Rectal smooth muscle tissue (tissue), 1 donor: Measurements from ENCODE around the gene CRYBB2.
"Not testable (repeated sequence)": the region's sequence is repeated elsewhere in the genome, so short reads cannot be mapped to it uniquely, and the experiment has no call there.

Source experiments
- H3K27ac ChIP-seq: one replicate; pipeline ENCODE4 v1.7.0; 2013; ENCODE audit warnings: low read depth, low read length, inconsistent platforms
- H3K27me3 ChIP-seq: one replicate; pipeline ENCODE4 v1.7.0; 2013; ENCODE audit warnings: low read length; ENCODE audit not compliant: control insufficient read depth, insufficient read depth
- H3K36me3 ChIP-seq: one replicate; pipeline ENCODE4 v1.7.0; 2013; ENCODE audit warnings: low read length; ENCODE audit not compliant: control insufficient read depth, insufficient read depth
- H3K4me1 ChIP-seq: one replicate; pipeline ENCODE4 v1.7.0; 2013; ENCODE audit warnings: low read length; ENCODE audit not compliant: control insufficient read depth, insufficient read depth
- H3K4me3 ChIP-seq: one replicate; pipeline ENCODE4 v1.7.0; 2013; ENCODE audit warnings: low read length
- H3K9ac ChIP-seq: one replicate; pipeline ENCODE4 v1.7.0; 2013; ENCODE audit warnings: low read length

Gene CRYBB2

DNA sequence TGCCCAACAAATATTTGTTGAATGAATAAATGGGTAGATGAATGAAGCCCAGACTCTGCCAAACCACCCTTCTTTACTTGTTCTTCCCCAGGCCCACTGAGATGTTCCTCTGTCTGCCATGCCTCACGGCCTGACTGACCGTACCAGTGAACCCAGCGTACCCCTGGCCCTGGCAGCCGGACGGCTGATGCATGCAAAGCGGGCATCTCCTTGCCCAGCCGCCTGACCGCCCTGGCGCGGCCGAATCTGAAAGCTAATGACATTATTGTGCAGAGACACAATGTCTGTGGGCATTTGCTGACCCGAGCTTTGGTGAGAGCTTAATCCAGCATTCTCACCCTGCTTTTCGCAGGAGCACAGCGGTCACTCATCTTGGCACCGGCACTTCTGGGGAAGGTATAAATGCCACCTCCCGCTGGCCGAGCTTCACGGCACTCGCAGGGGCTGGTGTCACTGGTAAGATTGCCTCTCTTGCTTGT lies at the start of gene CRYBB2:
Gene CRYBB2 (plus strand): TSS at position 429 of the 479 bp plus-strand sequence. CDS start 1,791 bp downstream, outside the sequence.
- no peak within 1 kb of the TSS for H3K4me3 ChIP-seq
- H3K27me3 ChIP-seq, result no peaks in the 10 kb centered on the region
- H3K27ac ChIP-seq, result no peak within 1 kb of the TSS
- H3K36me3 ChIP-seq, result no peaks in the 10 kb centered on the region
- no peaks in the 10 kb centered on the region for H3K4me1 ChIP-seq
- no peak within 1 kb of the TSS for H3K9ac ChIP-seq

GRCh38 chr22:25170426-25170980 lies 48.9 kb upstream of the CRYBB2 start:
- H3K27me3 ChIP-seq, result no peaks in the 10 kb centered on the region
- H3K4me3 ChIP-seq, result no peak overlapping the region
- no peak overlapping the region for H3K27ac ChIP-seq
- H3K9ac ChIP-seq, result no peak overlapping the region
- no peaks in the 10 kb centered on the region for H3K4me1 ChIP-seq
- H3K36me3 ChIP-seq, result peaks cover 8% of the 10 kb centered on the region

- H3K9ac ChIP-seq, result no peak overlapping the region
- no peak overlapping the region for H3K27ac ChIP-seq
- no peak overlapping the region for H3K4me3 ChIP-seq
- H3K27me3 ChIP-seq, result no peaks in the 10 kb centered on the region
- no peaks in the 10 kb centered on the region for H3K4me1 ChIP-seq
- peaks cover 8% of the 10 kb centered on the region for H3K36me3 ChIP-seq
Observed at GRCh38 chr22:25172153-25172552, 47.3 kb upstream of the CRYBB2 start.

DNA sequence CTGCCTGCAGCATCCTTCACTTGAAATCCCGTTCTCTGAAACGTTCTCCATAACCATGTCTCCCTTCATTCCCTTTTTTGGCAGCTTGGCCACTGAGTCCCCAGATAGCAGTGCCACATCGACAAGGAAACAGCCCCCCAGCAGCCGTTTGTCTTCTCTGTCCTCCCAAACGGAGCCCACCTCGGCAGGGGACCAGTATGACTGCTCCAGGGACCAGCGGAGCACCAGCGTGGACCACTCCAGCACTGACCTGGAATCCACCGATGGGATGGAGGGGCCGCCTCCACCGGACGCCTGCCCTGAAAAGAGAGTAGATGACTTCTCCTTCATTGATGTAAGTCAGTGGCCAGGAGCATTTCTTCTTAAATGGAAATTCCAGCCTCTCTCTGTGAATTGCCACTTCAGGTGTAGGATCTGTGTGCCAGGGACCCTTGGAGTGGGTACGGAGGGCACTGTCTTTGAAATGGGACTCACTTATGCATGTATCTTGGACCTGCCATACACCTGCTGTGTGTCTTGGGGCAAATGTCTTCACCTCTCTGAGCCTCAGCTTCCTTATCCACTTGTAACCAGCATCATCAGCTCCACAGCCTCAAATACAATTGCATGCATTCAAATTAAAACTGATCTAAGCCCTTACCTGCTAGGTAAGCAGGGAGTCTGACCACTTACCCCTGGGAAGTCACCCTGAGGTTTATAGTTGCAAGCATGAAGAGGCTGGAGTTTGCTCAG lies 45.1 kb upstream of the CRYBB2 start:
- no peak overlapping the region for H3K4me3 ChIP-seq
- H3K9ac ChIP-seq, result no peak overlapping the region
- no peaks in the 10 kb centered on the region for H3K4me1 ChIP-seq
- peaks cover 10% of the 10 kb centered on the region for H3K36me3 ChIP-seq
- no peaks in the 10 kb centered on the region for H3K27me3 ChIP-seq
- H3K27ac ChIP-seq, result no peak overlapping the region

- Histone ChIP-seq H3K4me3 (no peak overlapping the region), H3K4me1 (no peaks in the 10 kb centered on the region), H3K9ac (no peak overlapping the region), H3K36me3 (peaks cover 10% of the 10 kb centered on the region), H3K27ac (no peak overlapping the region), H3K27me3 (no peaks in the 10 kb centered on the region)
Observed at GRCh38 chr22:25174888-25175411, 44.5 kb upstream of the CRYBB2 start.

DNA sequence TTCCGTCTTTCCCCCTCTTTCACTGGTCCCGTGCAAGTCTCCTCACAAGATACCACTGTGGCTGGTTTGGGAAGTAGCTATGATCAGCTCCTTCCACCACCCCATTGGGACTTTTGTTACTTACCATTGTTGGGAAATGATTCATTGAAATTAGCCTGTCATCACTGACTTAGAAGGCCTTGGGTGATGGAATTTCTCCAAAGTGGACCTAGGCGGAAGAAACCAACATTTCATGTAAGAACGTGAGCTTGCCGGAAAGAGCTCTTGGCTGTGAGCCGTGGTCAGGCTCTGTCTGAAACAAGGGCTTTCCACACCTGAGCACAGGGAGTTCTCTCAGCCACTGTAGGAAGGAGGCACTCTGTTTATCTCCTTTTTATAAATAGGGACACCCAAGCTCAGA lies 43.3 kb upstream of the CRYBB2 start:
- Histone ChIP-seq H3K9ac (no peak overlapping the region), H3K36me3 (peaks cover 12% of the 10 kb centered on the region), H3K27me3 (no peaks in the 10 kb centered on the region), H3K27ac (no peak overlapping the region), H3K4me3 (no peak overlapping the region), H3K4me1 (no peaks in the 10 kb centered on the region)

DNA sequence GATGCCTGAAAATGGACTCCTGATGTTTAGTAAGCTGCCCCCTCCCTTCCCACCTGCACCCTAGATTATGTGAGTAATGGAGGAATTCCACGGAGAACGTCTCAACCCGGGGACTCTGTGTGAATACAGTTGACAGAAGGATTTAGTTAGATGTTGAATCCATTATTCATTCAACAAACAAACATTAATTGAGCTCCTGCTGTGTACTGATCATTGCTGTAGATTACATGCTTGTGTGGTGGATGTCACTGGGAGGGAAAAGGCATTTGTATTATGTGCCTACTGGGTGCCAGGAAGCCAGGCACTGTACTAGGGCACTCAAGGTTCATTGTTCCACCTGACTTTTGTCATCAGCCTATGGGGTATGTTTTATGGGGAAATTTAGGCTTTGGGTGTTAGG lies 42.6 kb upstream of the CRYBB2 start:
- H3K9ac ChIP-seq, result no peak overlapping the region
- no peak overlapping the region for H3K4me3 ChIP-seq
- peaks cover 12% of the 10 kb centered on the region for H3K36me3 ChIP-seq
- H3K4me1 ChIP-seq, result no peaks in the 10 kb centered on the region
- H3K27me3 ChIP-seq, result no peaks in the 10 kb centered on the region
- no peak overlapping the region for H3K27ac ChIP-seq

DNA sequence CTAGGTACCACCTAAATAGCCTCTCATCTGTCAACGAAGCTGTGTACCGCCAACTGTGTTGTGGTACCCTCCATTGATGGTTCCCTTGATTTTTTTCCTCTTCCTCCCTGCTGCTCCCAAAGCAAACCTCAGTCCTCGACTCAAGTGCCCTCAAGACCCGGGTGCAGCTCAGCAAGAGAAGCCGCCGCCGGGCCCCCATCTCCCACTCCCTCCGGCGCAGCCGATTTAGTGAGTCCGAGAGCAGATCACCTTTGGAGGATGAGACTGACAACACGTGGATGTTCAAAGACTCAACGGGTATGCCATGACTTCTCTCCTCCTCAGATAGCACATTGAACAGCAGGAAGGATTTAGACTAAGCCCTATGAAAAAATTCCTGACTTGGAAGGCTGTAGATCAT lies 42.2 kb upstream of the CRYBB2 start:
- Histone ChIP-seq H3K27me3 (no peaks in the 10 kb centered on the region), H3K4me1 (no peaks in the 10 kb centered on the region), H3K27ac (no peak overlapping the region), H3K4me3 (no peak overlapping the region), H3K9ac (no peak overlapping the region), H3K36me3 (peaks cover 12% of the 10 kb centered on the region)

DNA sequence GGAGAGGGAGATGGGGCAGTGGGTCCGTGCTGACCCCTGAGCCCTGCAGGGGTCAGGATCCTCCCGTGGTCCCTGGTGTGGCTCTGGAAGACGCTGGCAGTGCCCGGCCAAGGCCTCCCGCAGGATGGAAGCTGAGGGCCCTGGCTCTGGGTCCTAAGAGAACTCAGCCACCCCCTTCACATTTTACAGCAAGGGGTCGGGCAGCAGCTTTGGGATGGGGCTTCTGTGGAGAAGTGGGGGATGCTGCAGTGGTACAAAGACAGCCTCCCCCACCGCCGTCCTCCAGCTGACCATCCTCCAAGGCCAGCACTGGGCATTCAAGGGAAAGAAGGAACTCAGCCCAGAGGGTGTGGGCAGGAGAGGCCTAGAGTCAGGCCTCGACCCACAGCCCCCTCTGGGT lies 41.5 kb upstream of the CRYBB2 start:
- Histone ChIP-seq H3K27me3 (no peaks in the 10 kb centered on the region), H3K4me1 (no peaks in the 10 kb centered on the region), H3K27ac (no peak overlapping the region), H3K9ac (no peak overlapping the region), H3K4me3 (no peak overlapping the region), H3K36me3 (peaks cover 17% of the 10 kb centered on the region)

GRCh38 chr22:25178348-25178747 lies 41.1 kb upstream of the CRYBB2 start:
- H3K4me3 ChIP-seq, H3K9ac ChIP-seq, H3K27ac ChIP-seq, H3K27me3 ChIP-seq, H3K4me1 ChIP-seq: not testable (repeated sequence)
- peaks cover 18% of the 10 kb centered on the region for H3K36me3 ChIP-seq

- not testable (repeated sequence) for H3K9ac ChIP-seq, H3K4me3 ChIP-seq, H3K27ac ChIP-seq, H3K4me1 ChIP-seq, H3K27me3 ChIP-seq
- H3K36me3 ChIP-seq, result peaks cover 16% of the 10 kb centered on the region
Observed at GRCh38 chr22:25178869-25179631, 40.4 kb upstream of the CRYBB2 start.
